A549 (cell line): ENCODE results near the gene RASSF8. TPM values are rescaled to one million over a fixed set of nuclear protein-coding genes. Genes with fewer than 3 reads are reported as not detected.

Source experiments
- ATAC-seq, 2 experiments: fragments of 200-7000 bp in 1 of 2; fragments of >200 bp in 1 of 2; cut with Nextera tagmentation in 1 of 2; cut with Tn5 transposase in 1 of 2; 3 replicates each; pipeline versions ENCODE4 v1.8.0 to v1.9.1; 2018 to 2020; ENCODE audit warnings: mild to moderate bottlenecking in 1 of 2, moderate library complexity in 1 of 2
- CTCF ChIA-PET: fragments of 300-600 bp; sonication (Branson Sonifier 250); formaldehyde crosslinking; extraction: SDS; loops from one replicate; lab custom pipeline; 2021; ENCODE audit warnings: antibody characterized with exemption, inconsistent platforms; lab: Yijun Ruan, JAX
- POLR2A ChIA-PET: fragments of 350-600 bp; formaldehyde crosslinking; extraction: SDS; loops from one replicate; lab custom pipeline; 2021; ENCODE audit warnings: antibody characterized with exemption, inconsistent platforms; lab: Yijun Ruan, JAX
- DNase-seq, 2 experiments: peaks; one replicate each; pipeline versions ENCODE4 v3.0.0 to v3.0.0-alpha.2; 2011 to 2016; ENCODE audit warnings: low read depth in 1 of 2, low spot score in 1 of 2
- FAIRE-seq: peaks from 2 replicates; lab custom pipeline; 2011; peaks lifted over from hg19 to GRCh38; lab: Jason Lieb, UNC
- H3K27ac ChIP-seq, 2 experiments: fragments of >200 bp; sonication (Bioruptor Twin); formaldehyde crosslinking; 3 replicates each; pipeline ENCODE4 v1.5.1; 2016 to 2017
- H3K4me1 ChIP-seq: fragments of >200 bp; sonication (Bioruptor Twin); formaldehyde crosslinking; 3 replicates; pipeline ENCODE4 v1.6.1; 2016
- H3K4me2 ChIP-seq: fragments of >200 bp; sonication (Bioruptor Twin); formaldehyde crosslinking; 3 replicates; pipeline ENCODE4 v1.6.1; 2016
- H3K4me3 ChIP-seq: fragments of >200 bp; sonication (Bioruptor Twin); formaldehyde crosslinking; 3 replicates; pipeline ENCODE4 v1.5.1; 2016
- H3K9me3 ChIP-seq: fragments of >200 bp; sonication (Bioruptor Twin); formaldehyde crosslinking; 3 replicates; pipeline ENCODE4 v1.6.1; 2016
- BHLHE40 ChIP-seq: IDR thresholded peaks from 2 replicates; pipeline ENCODE4 v1.6.1; 2012; ENCODE audit warnings: low read depth, low read length, inconsistent platforms
- CBX2 ChIP-seq: fragments of 200-600 bp; sonication (generic); IDR thresholded peaks from 2 replicates; pipeline ENCODE4 v1.6.1; 2016; ENCODE audit warnings: low read depth, mild to moderate bottlenecking, borderline replicate concordance
- CEBPB ChIP-seq, 2 experiments: fragments of >200 bp in 1 of 2; sonication (Bioruptor Twin) in 1 of 2; formaldehyde crosslinking in 1 of 2; IDR thresholded peaks; 2 replicates each; pipeline ENCODE4 v1.6.1; 2012 to 2016
- EHMT2 ChIP-seq: fragments of 200-600 bp; sonication (generic); IDR thresholded peaks from 2 replicates; pipeline ENCODE4 v1.6.1; 2016; ENCODE audit warnings: antibody characterized with exemption, low read depth, mild to moderate bottlenecking, moderate library complexity
- ESRRA ChIP-seq: fragments of 150-350 bp; IDR thresholded peaks from 2 replicates; pipeline ENCODE4 v1.6.1; 2014; ENCODE audit warnings: mild to moderate bottlenecking, low read length, borderline replicate concordance
- FOSB ChIP-seq: fragments of 250-450 bp; sonication (Bioruptor Pico); IDR thresholded peaks from 2 replicates; pipeline ENCODE4 v1.5.0; 2020; ENCODE audit warnings: mild to moderate bottlenecking, moderate library complexity
- FOSL2 ChIP-seq, 2 experiments: fragments of 450-650 bp in 1 of 2; fragments of >200 bp in 1 of 2; sonication (Bioruptor Twin) in 1 of 2; formaldehyde crosslinking; IDR thresholded peaks; 2 replicates each; pipeline versions ENCODE4 v1.5.0 to v1.6.1; 2016 to 2020; ENCODE audit warnings: mild to moderate bottlenecking in 1 of 2, moderate library complexity in 1 of 2
- GATA3 ChIP-seq: IDR thresholded peaks from 2 replicates; pipeline ENCODE4 v1.6.1; 2012; ENCODE audit warnings: borderline replicate concordance
- HEYL ChIP-seq: fragments of 250-450 bp; sonication (Bioruptor Pico); IDR thresholded peaks from 2 replicates; pipeline ENCODE4 v1.8.0; 2021; ENCODE audit warnings: mild to moderate bottlenecking, moderate library complexity
- HOXB13 ChIP-seq: fragments of 250-450 bp; sonication (Bioruptor Pico); IDR thresholded peaks from 2 replicates; pipeline ENCODE4 v1.5.0; 2020; ENCODE audit warnings: low read depth, mild to moderate bottlenecking, moderate library complexity
- JUNB ChIP-seq: fragments of >200 bp; sonication (Bioruptor Twin); formaldehyde crosslinking; IDR thresholded peaks from 2 replicates; pipeline ENCODE4 v1.6.1; 2016
- KDM5A ChIP-seq: fragments of 200-600 bp; sonication (generic); IDR thresholded peaks from 2 replicates; pipeline ENCODE4 v1.6.1; 2016; ENCODE audit warnings: antibody characterized with exemption, mild to moderate bottlenecking
- MAFK ChIP-seq: fragments of 450-650 bp; IDR thresholded peaks from 2 replicates; pipeline ENCODE4 v1.6.1; 2014; ENCODE audit not compliant: partially characterized antibody
- MYC ChIP-seq: IDR thresholded peaks from 2 replicates; pipeline ENCODE4 v1.6.1; 2012; ENCODE audit warnings: mild to moderate bottlenecking, inconsistent platforms, low read length, improper control_type of control experiment, borderline replicate concordance
- POLR2AphosphoS2 ChIP-seq: conservative IDR thresholded peaks from 2 replicates; pipeline ENCODE4 v1.6.1; 2012; ENCODE audit warnings: low read length, improper control_type of control experiment, inconsistent platforms
- RAD21 ChIP-seq, 2 experiments: fragments of >200 bp in 1 of 2; sonication (Bioruptor Twin) in 1 of 2; formaldehyde crosslinking in 1 of 2; IDR thresholded peaks in 1 of 2; conservative IDR thresholded peaks in 1 of 2; 2 replicates in 1 of 2; 3 replicates in 1 of 2; pipeline ENCODE4 v1.6.1; 2012 to 2018; ENCODE audit warnings: inconsistent platforms in 1 of 2
- RARB ChIP-seq: fragments of 250-450 bp; sonication (Bioruptor Pico); IDR thresholded peaks from 2 replicates; pipeline ENCODE4 v1.8.0; 2021; ENCODE audit warnings: mild to moderate bottlenecking, moderate library complexity
- RNF2 ChIP-seq: fragments of 200-600 bp; sonication (generic); IDR thresholded peaks from 2 replicates; pipeline ENCODE4 v1.6.1; 2016; ENCODE audit warnings: low read depth, mild to moderate bottlenecking, antibody characterized with exemption, moderate library complexity, borderline replicate concordance
- SREBF2 ChIP-seq: fragments of 450-650 bp; IDR thresholded peaks from 2 replicates; pipeline ENCODE4 v1.6.1; 2014; ENCODE audit warnings: mild to moderate bottlenecking, moderate library complexity
- TP53 ChIP-seq: fragments of 250-450 bp; sonication (Bioruptor Pico); IDR thresholded peaks from 2 replicates; pipeline ENCODE4 v1.5.0; 2021; ENCODE audit warnings: mild to moderate bottlenecking, moderate library complexity
- ZSCAN20 ChIP-seq: fragments of 250-450 bp; sonication (Bioruptor Pico); IDR thresholded peaks from 2 replicates; pipeline ENCODE4 v1.8.0; 2022; ENCODE audit warnings: mild to moderate bottlenecking, moderate library complexity
- WGBS: methylation state at CpG from one replicate; pipeline ENCODE4 v1.1.6; 2017; ENCODE audit errors: missing lambda C conversion rate; 5-methylcytosine and 5-hydroxymethylcytosine counted together
- polyA plus RNA-seq, 4 experiments: library from polyadenylated mRNA; depleted of rRNA in 3 of 4; stranded (reverse); fragments of >200 nt; fragmentation: RNase III in 1 of 4; extraction: RNeasy Plus Mini Kit Qiagen cat#74134 plus additional on column Dnase treatment in 1 of 4; gene quantifications; 2 replicates in 3 of 4; 3 replicates in 1 of 4; pipeline ENCODE4 v1.2.3, GENCODE V29; 2011 to 2017
- TF ChIP-seq, protein P1 (sequence below): IDR thresholded peaks from 2 replicates; pipeline ENCODE4 v1.6.1; 2012
- TF ChIP-seq, protein P2 (sequence below): fragments of 250-450 bp; sonication (Bioruptor Pico); IDR thresholded peaks from 2 replicates; pipeline ENCODE4 v1.5.0; 2021; ENCODE audit warnings: mild to moderate bottlenecking, moderate library complexity, borderline replicate concordance
- TF ChIP-seq, protein P3 (sequence below): fragments of 200-600 bp; sonication (generic); IDR thresholded peaks from 2 replicates; pipeline ENCODE4 v1.6.1; 2016; ENCODE audit warnings: antibody characterized with exemption, mild to moderate bottlenecking, moderate library complexity
- TF ChIP-seq, protein P4 (sequence below): IDR thresholded peaks from 2 replicates; pipeline ENCODE4 v1.6.1; 2012

Gene RASSF8
- polyA plus RNA-seq, 2 of the 4 experiments (the other 2 are of a cell fraction) = 5.7 to 8.7 TPM

DNA sequence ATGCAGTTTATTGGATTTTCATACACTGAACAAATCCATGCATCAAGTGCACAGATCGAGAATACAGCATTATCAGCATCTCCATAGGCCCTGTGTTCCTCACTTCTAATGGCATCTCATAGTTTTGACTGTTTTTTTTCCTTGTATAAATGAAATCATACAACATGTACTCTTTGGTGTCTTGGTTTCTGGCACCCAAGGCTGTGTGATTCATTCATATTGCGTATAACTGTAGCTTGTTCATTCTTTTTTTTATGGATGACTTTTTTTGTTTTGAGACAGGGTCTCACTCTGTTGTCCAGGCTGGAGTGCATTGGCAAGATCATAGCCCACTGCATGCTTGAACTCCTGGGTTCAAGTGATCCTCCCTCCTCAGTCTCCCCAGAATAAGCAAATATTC lies 14.3 kb downstream of the RASSF8 start:
- DNase-seq (no peak), FAIRE-seq (no peak), ATAC-seq (no peak)
- WGBS = 79% methylated on average over 2 of the region's 2 CpGs
- Histone ChIP-seq H3K4me3 (no peak overlapping the region), H3K4me1 (no peaks in the 10 kb centered on the region), H3K4me2 (no peak overlapping the region), H3K27ac (no peak overlapping the region), H3K9me3 (no peaks in the 10 kb centered on the region)
- TF ChIP-seq, protein P1, sequence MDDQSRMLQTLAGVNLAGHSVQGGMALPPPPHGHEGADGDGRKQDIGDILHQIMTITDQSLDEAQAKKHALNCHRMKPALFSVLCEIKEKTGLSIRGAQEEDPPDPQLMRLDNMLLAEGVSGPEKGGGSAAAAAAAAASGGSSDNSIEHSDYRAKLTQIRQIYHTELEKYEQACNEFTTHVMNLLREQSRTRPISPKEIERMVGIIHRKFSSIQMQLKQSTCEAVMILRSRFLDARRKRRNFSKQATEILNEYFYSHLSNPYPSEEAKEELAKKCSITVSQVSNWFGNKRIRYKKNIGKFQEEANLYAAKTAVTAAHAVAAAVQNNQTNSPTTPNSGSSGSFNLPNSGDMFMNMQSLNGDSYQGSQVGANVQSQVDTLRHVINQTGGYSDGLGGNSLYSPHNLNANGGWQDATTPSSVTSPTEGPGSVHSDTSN = no peak
- no peak for TF ChIP-seq RARB
- TF ChIP-seq RNF2 = no peak
- TF ChIP-seq HEYL = no peak
- TF ChIP-seq EHMT2 = no peak
- TF ChIP-seq ZSCAN20 (CRISPR knock-in tag) = no peak
- TF ChIP-seq POLR2AphosphoS2 = no peak
- TF ChIP-seq TP53 (CRISPR knock-in tag) = no peak
- TF ChIP-seq JUNB = no peak
- CTCF ChIA-PET = interaction anchor here (0.7 kb wide), 1 partner anchor 9 kb away, joined by 4 read pairs; no protein-coding TSS in a partner anchor
- POLR2A ChIA-PET = interaction anchor here (2.0 kb wide), 1 partner anchor 14 kb away, joined by 5 read pairs; the partner anchor contains the start of gene RASSF8

DNA sequence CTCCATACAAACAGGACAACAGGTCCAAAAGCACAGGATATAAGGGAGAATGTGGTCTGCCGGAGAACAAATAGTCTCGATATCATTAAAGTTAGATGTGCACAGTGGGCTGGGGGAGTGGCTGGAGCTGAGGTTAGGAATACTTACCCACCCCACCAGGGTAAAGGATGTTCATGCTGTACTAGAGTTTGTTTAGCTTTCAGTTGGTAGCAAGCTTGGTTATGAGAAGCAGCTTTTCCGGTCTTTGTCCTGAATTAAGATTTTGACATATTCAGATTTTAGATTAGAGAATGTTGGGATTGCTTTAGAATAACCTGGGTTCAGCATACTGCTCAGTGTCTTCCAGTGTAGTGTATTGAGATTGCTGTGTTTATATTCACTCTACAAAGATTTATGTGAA lies 16.7 kb downstream of the RASSF8 start:
- TF ChIP-seq SREBF2 (no peak), RAD21 (conservative IDR thresholded peaks at IDR 0.05 in 1 of 2, IDR thresholded peaks at IDR 0.05 in 1 of 2) (no peak), ESRRA (no peak), MYC (no peak), FOSB (CRISPR knock-in tag) (no peak), GATA3 (no peak), MAFK (no peak), CBX2 (no peak), EHMT2 (no peak), FOSL2 (IDR thresholded peaks at IDR 0.05) (no peak), FOSL2 (CRISPR knock-in tag; IDR thresholded peaks at IDR 0.05) (no peak), RARB (no peak), CEBPB (IDR thresholded peaks at IDR 0.05) (no peak), BHLHE40 (no peak), KDM5A (no peak), HOXB13 (CRISPR knock-in tag) (no peak), JUNB (no peak), RNF2 (no peak)
- TF ChIP-seq, protein P2, sequence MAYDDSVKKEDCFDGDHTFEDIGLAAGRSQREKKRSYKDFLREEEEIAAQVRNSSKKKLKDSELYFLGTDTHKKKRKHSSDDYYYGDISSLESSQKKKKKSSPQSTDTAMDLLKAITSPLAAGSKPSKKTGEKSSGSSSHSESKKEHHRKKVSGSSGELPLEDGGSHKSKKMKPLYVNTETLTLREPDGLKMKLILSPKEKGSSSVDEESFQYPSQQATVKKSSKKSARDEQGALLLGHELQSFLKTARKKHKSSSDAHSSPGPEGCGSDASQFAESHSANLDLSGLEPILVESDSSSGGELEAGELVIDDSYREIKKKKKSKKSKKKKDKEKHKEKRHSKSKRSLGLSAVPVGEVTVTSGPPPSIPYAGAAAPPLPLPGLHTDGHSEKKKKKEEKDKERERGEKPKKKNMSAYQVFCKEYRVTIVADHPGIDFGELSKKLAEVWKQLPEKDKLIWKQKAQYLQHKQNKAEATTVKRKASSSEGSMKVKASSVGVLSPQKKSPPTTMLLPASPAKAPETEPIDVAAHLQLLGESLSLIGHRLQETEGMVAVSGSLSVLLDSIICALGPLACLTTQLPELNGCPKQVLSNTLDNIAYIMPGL (CRISPR knock-in tag) = no peak
- TF ChIP-seq, protein P3, sequence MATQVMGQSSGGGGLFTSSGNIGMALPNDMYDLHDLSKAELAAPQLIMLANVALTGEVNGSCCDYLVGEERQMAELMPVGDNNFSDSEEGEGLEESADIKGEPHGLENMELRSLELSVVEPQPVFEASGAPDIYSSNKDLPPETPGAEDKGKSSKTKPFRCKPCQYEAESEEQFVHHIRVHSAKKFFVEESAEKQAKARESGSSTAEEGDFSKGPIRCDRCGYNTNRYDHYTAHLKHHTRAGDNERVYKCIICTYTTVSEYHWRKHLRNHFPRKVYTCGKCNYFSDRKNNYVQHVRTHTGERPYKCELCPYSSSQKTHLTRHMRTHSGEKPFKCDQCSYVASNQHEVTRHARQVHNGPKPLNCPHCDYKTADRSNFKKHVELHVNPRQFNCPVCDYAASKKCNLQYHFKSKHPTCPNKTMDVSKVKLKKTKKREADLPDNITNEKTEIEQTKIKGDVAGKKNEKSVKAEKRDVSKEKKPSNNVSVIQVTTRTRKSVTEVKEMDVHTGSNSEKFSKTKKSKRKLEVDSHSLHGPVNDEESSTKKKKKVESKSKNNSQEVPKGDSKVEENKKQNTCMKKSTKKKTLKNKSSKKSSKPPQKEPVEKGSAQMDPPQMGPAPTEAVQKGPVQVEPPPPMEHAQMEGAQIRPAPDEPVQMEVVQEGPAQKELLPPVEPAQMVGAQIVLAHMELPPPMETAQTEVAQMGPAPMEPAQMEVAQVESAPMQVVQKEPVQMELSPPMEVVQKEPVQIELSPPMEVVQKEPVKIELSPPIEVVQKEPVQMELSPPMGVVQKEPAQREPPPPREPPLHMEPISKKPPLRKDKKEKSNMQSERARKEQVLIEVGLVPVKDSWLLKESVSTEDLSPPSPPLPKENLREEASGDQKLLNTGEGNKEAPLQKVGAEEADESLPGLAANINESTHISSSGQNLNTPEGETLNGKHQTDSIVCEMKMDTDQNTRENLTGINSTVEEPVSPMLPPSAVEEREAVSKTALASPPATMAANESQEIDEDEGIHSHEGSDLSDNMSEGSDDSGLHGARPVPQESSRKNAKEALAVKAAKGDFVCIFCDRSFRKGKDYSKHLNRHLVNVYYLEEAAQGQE = no peak
- TF ChIP-seq, protein P4, sequence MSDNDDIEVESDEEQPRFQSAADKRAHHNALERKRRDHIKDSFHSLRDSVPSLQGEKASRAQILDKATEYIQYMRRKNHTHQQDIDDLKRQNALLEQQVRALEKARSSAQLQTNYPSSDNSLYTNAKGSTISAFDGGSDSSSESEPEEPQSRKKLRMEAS = no peak
- ChIA-PET CTCF (interaction anchor here (1.5 to 1.8 kb wide), 2 partner anchors 16 to 54 kb away, joined by 6 read pairs; no protein-coding TSS in a partner anchor), POLR2A (no interaction called here)
- DNase-seq (no peak), ATAC-seq (no peak), FAIRE-seq (no peak)
- no peaks in the 10 kb centered on the region for H3K9me3 ChIP-seq
- H3K4me2 ChIP-seq = no peak overlapping the region
- no peaks in the 10 kb centered on the region for H3K4me1 ChIP-seq
- H3K4me3 ChIP-seq = no peak overlapping the region
- 95% methylated on average over 3 of the region's 3 CpGs for WGBS
- H3K27ac ChIP-seq = no peak overlapping the region
